Astrocyte of the spinal cord (primary cell): ENCODE measurements around the gene NUCB2.

Experiments
- DNase-seq: peaks from one replicate; pipeline ENCODE4 v3.0.0; 2011; ENCODE audit warnings: low read depth, low spot score
- H3K4me3 ChIP-seq: 2 replicates; pipeline ENCODE4 v1.5.1; 2011; ENCODE audit warnings: low read depth, mild to moderate bottlenecking, low read length, moderate library complexity
- CTCF ChIP-seq: IDR thresholded peaks from 2 replicates; pipeline ENCODE4 v1.5.1; 2012; ENCODE audit warnings: low read depth, mild to moderate bottlenecking, low read length, inconsistent platforms
- in situ Hi-C: cut with HindIII; loops from 2 replicates; pipeline ENCODE4 v1.10.0; 2017; ENCODE audit warnings: low sequenced_read_pairs

Gene NUCB2

GRCh38 chr11:17350455-17351171 is 74.1 kb downstream of the NUCB2 start:
- in situ Hi-C loops = no loop called here
- no peak for DNase-seq
- H3K4me3 ChIP-seq = no peak overlapping the region
- TF ChIP-seq CTCF = no peak

- TF ChIP-seq CTCF = no peak
- in situ Hi-C loops = no loop called here
- peak overlapping the region; percentile 54 for H3K4me3 ChIP-seq
- no peak for DNase-seq
Observed at GRCh38 chr11:17351172-17351509, 74.6 kb downstream of the NUCB2 start.

- peak within 1 kb of the TSS; percentile 54 for H3K4me3 ChIP-seq
- no peak for TF ChIP-seq CTCF
- in situ Hi-C loops = no loop called here
- DNase-seq = peak; percentile 67
Observed at GRCh38 chr11:17351510-17352176, 75.1 kb downstream of the NUCB2 start, which contains the start of gene NCR3LG1. Gene NCR3LG1 (plus strand): TSS chr11:17351800. CDS start chr11:17351970, 170 bp downstream.

GRCh38 chr11:17352950-17353820 is 76.6 kb downstream of the NUCB2 start:
- H3K4me3 ChIP-seq = peak overlapping the region; percentile 54
- no peak for TF ChIP-seq CTCF
- in situ Hi-C loops = no loop called here
- peak; percentile 79 for DNase-seq

GRCh38 chr11:17353821-17354600 is 77.5 kb downstream of the NUCB2 start:
- in situ Hi-C loops = no loop called here
- no peak for TF ChIP-seq CTCF
- no peak for DNase-seq
- H3K4me3 ChIP-seq = peak overlapping the region; percentile 54

GRCh38 chr11:17354601-17354991 is 78.1 kb downstream of the NUCB2 start:
- TF ChIP-seq CTCF = peak; percentile 74
- H3K4me3 ChIP-seq = no peak overlapping the region
- DNase-seq = peak; percentile 69
- in situ Hi-C loops = no loop called here
